ENCODE data around the gene ZNF536. TPM values are rescaled to one million over a fixed set of nuclear protein-coding genes. Genes with fewer than 3 reads are reported as not detected.

The ZNF536 gene
- total RNA-seq, 4 donors from 2014 or later = 1.3 to 12.4 (median 1.8) TPM

- DNase-seq = no peak
- no peak overlapping the region for H3K27ac ChIP-seq
- no peaks in the 10 kb centered on the region for H3K4me1 ChIP-seq
- H3K27me3 ChIP-seq = no peaks in the 10 kb centered on the region
- TF ChIP-seq, protein P1, sequence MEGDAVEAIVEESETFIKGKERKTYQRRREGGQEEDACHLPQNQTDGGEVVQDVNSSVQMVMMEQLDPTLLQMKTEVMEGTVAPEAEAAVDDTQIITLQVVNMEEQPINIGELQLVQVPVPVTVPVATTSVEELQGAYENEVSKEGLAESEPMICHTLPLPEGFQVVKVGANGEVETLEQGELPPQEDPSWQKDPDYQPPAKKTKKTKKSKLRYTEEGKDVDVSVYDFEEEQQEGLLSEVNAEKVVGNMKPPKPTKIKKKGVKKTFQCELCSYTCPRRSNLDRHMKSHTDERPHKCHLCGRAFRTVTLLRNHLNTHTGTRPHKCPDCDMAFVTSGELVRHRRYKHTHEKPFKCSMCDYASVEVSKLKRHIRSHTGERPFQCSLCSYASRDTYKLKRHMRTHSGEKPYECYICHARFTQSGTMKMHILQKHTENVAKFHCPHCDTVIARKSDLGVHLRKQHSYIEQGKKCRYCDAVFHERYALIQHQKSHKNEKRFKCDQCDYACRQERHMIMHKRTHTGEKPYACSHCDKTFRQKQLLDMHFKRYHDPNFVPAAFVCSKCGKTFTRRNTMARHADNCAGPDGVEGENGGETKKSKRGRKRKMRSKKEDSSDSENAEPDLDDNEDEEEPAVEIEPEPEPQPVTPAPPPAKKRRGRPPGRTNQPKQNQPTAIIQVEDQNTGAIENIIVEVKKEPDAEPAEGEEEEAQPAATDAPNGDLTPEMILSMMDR (IDR thresholded peaks at IDR 0.05) = no peak
- TF ChIP-seq POLR2A (IDR thresholded peaks at IDR 0.05) = no peak
- H3K9me3 ChIP-seq = no peaks in the 10 kb centered on the region
- H3K4me3 ChIP-seq = no peak overlapping the region
- no peaks in the 10 kb centered on the region for H3K36me3 ChIP-seq
Observed at GRCh38 chr19:30528919-30529318, 156.7 kb downstream of the ZNF536 start.

DNA sequence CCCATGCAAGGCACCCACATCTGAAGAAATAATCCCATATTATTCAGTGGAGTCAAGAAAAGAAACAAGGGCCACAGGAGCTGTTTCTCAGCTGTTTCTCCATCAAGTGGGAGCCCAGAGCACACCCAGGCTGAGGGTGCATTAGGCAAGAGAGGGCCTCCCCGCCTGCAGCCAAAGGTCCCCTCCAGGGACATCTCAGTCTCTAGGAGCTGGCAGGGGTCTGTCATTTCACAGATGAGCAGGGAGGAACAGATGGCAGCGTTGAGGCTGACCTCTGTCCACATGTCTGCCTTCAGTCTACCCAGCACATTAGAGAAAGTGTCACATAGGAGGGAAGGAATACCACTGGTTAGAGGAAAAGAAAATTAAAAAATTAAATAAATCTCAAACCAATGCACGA lies 157.7 kb downstream of the ZNF536 start:
- no peak for TF ChIP-seq POLR2A (IDR thresholded peaks at IDR 0.05)
- TF ChIP-seq, protein P1 (IDR thresholded peaks at IDR 0.05) = no peak
- H3K9me3 ChIP-seq = no peaks in the 10 kb centered on the region
- no peaks in the 10 kb centered on the region for H3K27me3 ChIP-seq
- H3K27ac ChIP-seq = no peak overlapping the region
- no peak overlapping the region for H3K4me3 ChIP-seq
- H3K36me3 ChIP-seq = no peaks in the 10 kb centered on the region
- DNase-seq = no peak
- H3K4me1 ChIP-seq = no peaks in the 10 kb centered on the region

DNA sequence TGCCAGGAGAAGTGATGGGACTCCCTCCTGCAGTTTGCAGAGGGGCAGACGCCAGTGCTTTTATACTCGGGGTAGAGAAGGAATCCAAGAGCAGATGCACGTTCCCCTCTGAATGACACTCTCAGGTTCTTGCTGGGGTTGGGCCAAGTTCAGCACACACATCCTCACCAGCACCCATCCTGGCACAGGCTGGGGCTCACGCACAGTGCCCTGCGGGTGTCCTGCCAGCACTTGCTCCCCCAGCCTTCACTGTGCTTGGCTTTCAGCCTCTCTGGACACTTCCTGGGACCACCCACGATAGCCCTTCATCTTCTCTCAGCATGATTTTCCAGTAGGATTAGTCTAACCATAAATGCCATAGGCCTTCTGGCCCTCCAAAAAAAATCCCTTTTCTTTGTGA lies 158.6 kb downstream of the ZNF536 start:
- Histone ChIP-seq H3K9me3 (no peaks in the 10 kb centered on the region), H3K4me1 (no peaks in the 10 kb centered on the region)
- DNase-seq = no peak

DNA sequence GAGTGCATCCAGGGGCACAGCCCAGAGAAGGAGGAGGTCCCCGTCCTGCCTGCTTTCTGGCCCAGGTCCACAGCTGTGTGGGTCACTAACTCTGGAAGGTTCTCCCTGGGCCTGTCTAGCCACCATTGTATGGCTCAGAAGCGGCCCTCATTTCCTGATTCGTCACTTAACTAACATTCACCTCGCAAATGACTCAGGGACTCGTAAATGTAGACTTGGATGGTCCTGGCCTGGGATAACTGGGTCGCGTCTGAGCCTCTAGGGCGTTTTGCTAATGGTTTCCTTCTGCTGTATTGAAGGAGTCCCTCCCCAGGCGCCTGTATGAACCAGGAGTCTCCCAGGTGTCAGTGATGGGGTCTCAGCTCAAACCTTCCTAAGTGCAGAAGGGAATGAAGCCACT lies 162.8 kb downstream of the ZNF536 start:
- no peak overlapping the region for H3K4me3 ChIP-seq
- no peaks in the 10 kb centered on the region for H3K36me3 ChIP-seq
- DNase-seq = peak in 1 of 3 donors; percentile 28
- H3K27me3 ChIP-seq = no peaks in the 10 kb centered on the region
- TF ChIP-seq POLR2A (IDR thresholded peaks at IDR 0.05) = no peak
- TF ChIP-seq, protein P1 (IDR thresholded peaks at IDR 0.05) = no peak
- H3K4me1 ChIP-seq = no peaks in the 10 kb centered on the region
- no peak overlapping the region for H3K27ac ChIP-seq
- H3K9me3 ChIP-seq = no peaks in the 10 kb centered on the region

More for the DNA sequence above, 158.6 kb downstream of the ZNF536 start:
- H3K27ac ChIP-seq = no peak overlapping the region
- H3K27me3 ChIP-seq = no peaks in the 10 kb centered on the region
- H3K4me3 ChIP-seq = no peak overlapping the region
- H3K36me3 ChIP-seq = no peaks in the 10 kb centered on the region
- TF ChIP-seq POLR2A (IDR thresholded peaks at IDR 0.05) = no peak
- TF ChIP-seq, protein P1 (IDR thresholded peaks at IDR 0.05) = no peak

DNA sequence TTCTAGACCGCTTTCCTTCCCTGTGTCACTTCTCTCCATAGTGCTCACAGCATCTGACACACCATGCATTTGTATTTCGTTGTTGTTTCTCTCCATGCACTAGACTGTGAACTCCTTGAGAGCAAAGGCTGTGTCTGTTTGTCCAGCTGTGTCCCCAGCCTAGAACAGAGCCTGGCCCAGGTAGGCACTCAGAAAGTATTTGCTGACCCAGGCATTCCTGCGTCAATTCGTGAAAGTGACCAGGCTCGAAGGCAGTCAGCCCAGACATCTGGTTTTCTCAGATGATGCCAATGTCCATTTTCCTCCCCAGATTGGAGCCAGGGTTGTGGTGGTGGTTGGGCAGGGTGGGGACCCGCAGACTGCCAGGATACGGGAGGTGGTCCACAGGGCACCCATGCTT lies 164.8 kb downstream of the ZNF536 start:
- no peaks in the 10 kb centered on the region for H3K4me1 ChIP-seq
- no peaks in the 10 kb centered on the region for H3K9me3 ChIP-seq
- peak in 1 of 3 donors; percentile 5 for DNase-seq
- H3K36me3 ChIP-seq = no peaks in the 10 kb centered on the region
- no peak for TF ChIP-seq POLR2A (IDR thresholded peaks at IDR 0.05)
- no peaks in the 10 kb centered on the region for H3K27me3 ChIP-seq
- H3K4me3 ChIP-seq = no peak overlapping the region
- no peak overlapping the region for H3K27ac ChIP-seq

GRCh38 chr19:30539315-30539714 lies 167.1 kb downstream of the ZNF536 start:
- no peak overlapping the region for H3K27ac ChIP-seq
- TF ChIP-seq, protein P1 (IDR thresholded peaks at IDR 0.05) = no peak
- TF ChIP-seq POLR2A (IDR thresholded peaks at IDR 0.05) = no peak
- no peak for DNase-seq
- no peak overlapping the region for H3K4me3 ChIP-seq
- no peaks in the 10 kb centered on the region for H3K9me3 ChIP-seq
- H3K27me3 ChIP-seq = no peaks in the 10 kb centered on the region
- H3K4me1 ChIP-seq = no peaks in the 10 kb centered on the region
- H3K36me3 ChIP-seq = no peaks in the 10 kb centered on the region

Measured in Peyer's patch (tissue), 4 donors.